Trophoblast cell (in vitro differentiated cells and primary cell): ENCODE results near the gene STING1.
"Not testable (repeated sequence)": the region's sequence is repeated elsewhere in the genome, so short reads cannot be mapped to it uniquely, and the experiment has no call there.

Experiments
- DNase-seq, 2 donors: peaks; one replicate each; pipeline ENCODE4 v3.0.0-alpha.2; 2016
- H2AFZ ChIP-seq: 2 replicates; pipeline ENCODE4 v1.6.1; 2013; ENCODE audit warnings: low read length, moderate library complexity, mild to moderate bottlenecking; ENCODE audit not compliant: insufficient read depth, poor library complexity
- H2AK5ac ChIP-seq: 2 replicates; pipeline ENCODE4 v1.6.1; 2013; ENCODE audit warnings: mild to moderate bottlenecking, low read length
- H2BK120ac ChIP-seq: 2 replicates; pipeline ENCODE4 v1.6.1; 2013; ENCODE audit warnings: low read length, mild to moderate bottlenecking, moderate library complexity; ENCODE audit not compliant: insufficient read depth, poor library complexity
- H2BK12ac ChIP-seq: 2 replicates; pipeline ENCODE4 v1.6.1; 2013; ENCODE audit warnings: mild to moderate bottlenecking, low read length, moderate library complexity
- H2BK5ac ChIP-seq: 2 replicates; pipeline ENCODE4 v1.6.1; 2013; ENCODE audit warnings: low read length, low read depth, moderate library complexity, mild to moderate bottlenecking; ENCODE audit not compliant: poor library complexity
- H3K14ac ChIP-seq: 2 replicates; pipeline ENCODE4 v1.6.1; 2013; ENCODE audit warnings: mild to moderate bottlenecking, low read length
- H3K18ac ChIP-seq: 2 replicates; pipeline ENCODE4 v1.6.1; 2013; ENCODE audit warnings: mild to moderate bottlenecking, low read length
- H3K23ac ChIP-seq: 2 replicates; pipeline ENCODE4 v1.6.1; 2013; ENCODE audit warnings: low read length
- H3K27ac ChIP-seq: 2 replicates; pipeline ENCODE4 v1.5.1; 2013; ENCODE audit warnings: low read depth, mild to moderate bottlenecking, inconsistent platforms, low read length, moderate library complexity
- H3K27me3 ChIP-seq: 2 replicates; pipeline ENCODE4 v1.6.1; 2013; ENCODE audit warnings: inconsistent platforms, mild to moderate bottlenecking, low read length, moderate library complexity; ENCODE audit not compliant: insufficient read depth
- H3K36me3 ChIP-seq, 2 experiments: 1 replicate in 1 of 2; 2 replicates in 1 of 2; pipeline ENCODE4 v1.6.1; 2013; ENCODE audit warnings: low read length in 2 of 2, mild to moderate bottlenecking in 2 of 2, moderate library complexity in 1 of 2; ENCODE audit not compliant: insufficient read depth in 2 of 2, control insufficient read depth in 1 of 2
- H3K4ac ChIP-seq: 2 replicates; pipeline ENCODE4 v1.6.1; 2013; ENCODE audit warnings: low read depth, mild to moderate bottlenecking, low read length, moderate library complexity
- H3K4me1 ChIP-seq, 2 experiments: 1 replicate in 1 of 2; 2 replicates in 1 of 2; pipeline ENCODE4 v1.6.1; 2013; ENCODE audit warnings: low read length in 2 of 2, mild to moderate bottlenecking in 2 of 2, moderate library complexity in 1 of 2; ENCODE audit not compliant: insufficient read depth in 2 of 2, control insufficient read depth in 1 of 2
- H3K4me2 ChIP-seq: 2 replicates; pipeline ENCODE4 v1.6.1; 2013; ENCODE audit warnings: inconsistent platforms, mild to moderate bottlenecking, low read length, moderate library complexity
- H3K4me3 ChIP-seq: 2 replicates; pipeline ENCODE4 v1.5.1; 2013; ENCODE audit warnings: mild to moderate bottlenecking, low read depth, low read length, inconsistent platforms
- H3K79me1 ChIP-seq: one replicate; pipeline ENCODE4 v1.6.1; 2013; ENCODE audit warnings: low read length
- H3K79me2 ChIP-seq: 2 replicates; pipeline ENCODE4 v1.6.1; 2013; ENCODE audit warnings: low read length, mild to moderate bottlenecking; ENCODE audit not compliant: control insufficient read depth, insufficient read depth, poor library complexity
- H3K9ac ChIP-seq: 2 replicates; pipeline ENCODE4 v1.6.1; 2013; ENCODE audit warnings: mild to moderate bottlenecking, low read length
- H3K9me3 ChIP-seq: 2 replicates; pipeline ENCODE4 v1.6.1; 2013; ENCODE audit warnings: low read depth, mild to moderate bottlenecking, control low read depth, inconsistent platforms, low read length; ENCODE audit not compliant: insufficient read depth
- H4K12ac ChIP-seq: 2 replicates; pipeline ENCODE4 v1.6.1; 2013; ENCODE audit warnings: low read depth, mild to moderate bottlenecking, low read length, moderate library complexity
- H4K8ac ChIP-seq: 2 replicates; pipeline ENCODE4 v1.6.1; 2013; ENCODE audit warnings: low read depth, mild to moderate bottlenecking, low read length, moderate library complexity
- H4K91ac ChIP-seq: one replicate; pipeline ENCODE4 v1.6.1; 2013; ENCODE audit warnings: low read depth, mild to moderate bottlenecking, low read length, moderate library complexity
- WGBS: extraction: QIAGEN DNeasy Blood & Tissue Kit; methylation state at CpG from one replicate; pipeline ENCODE4 v1.1.7; 2013; ENCODE audit warnings: missing lambda C conversion rate; ENCODE audit not compliant: insufficient read length, insufficient coverage; ENCODE audit errors: extremely low coverage; 5-methylcytosine and 5-hydroxymethylcytosine counted together

STING1 gene

DNA sequence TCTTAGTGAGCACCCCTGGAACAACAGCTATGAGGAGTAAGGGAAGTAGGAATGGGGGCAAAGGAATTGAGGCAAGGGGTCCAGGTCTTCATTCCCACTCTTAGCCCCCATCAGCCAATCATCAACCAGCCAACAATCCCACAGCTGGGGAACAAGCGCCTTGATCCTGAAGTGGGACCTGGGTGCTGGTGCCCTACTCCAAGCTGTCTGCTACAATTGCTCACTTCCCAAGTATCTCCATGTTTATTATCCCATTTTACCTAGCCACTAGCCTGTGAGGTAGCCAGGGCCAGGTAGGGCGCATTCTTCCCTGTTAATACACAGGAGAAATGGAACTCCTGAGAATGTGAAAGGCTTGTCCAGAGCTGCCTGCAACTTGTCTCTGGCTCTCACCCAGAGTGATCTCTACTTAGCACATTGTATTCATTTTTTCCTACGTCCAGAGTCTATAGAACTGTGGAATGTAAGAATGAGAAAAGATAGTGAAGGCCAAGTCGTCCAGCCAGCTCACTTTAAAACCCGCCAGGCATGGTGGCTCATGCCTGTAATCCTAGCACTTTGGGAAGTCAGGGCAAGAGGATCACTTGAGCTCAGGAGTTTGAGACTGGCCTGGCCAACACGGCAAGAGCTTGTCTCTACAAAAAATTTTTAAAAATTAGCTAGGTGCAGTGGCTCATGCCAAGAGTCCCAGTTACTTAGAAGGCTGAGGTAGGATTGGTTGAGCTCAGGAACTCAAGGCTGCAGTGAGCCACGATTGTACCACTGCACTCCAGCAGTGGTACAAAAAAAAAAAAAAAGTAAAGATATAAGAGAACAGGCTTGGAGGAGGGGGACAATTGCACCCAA lies 37.0 kb downstream of the STING1 start:
- H3K18ac ChIP-seq: no peak overlapping the region
- peak overlapping the region; percentile 74 for H2BK12ac ChIP-seq
- H4K12ac ChIP-seq: no peak overlapping the region
- peak overlapping the region; percentile 30 for H4K91ac ChIP-seq
- peaks cover 7 to 10% of the 10 kb centered on the region in 2 experiments for H3K4me1 ChIP-seq
- H3K27ac ChIP-seq: peak overlapping the region; percentile 80
- H4K8ac ChIP-seq: peak overlapping the region; percentile 4
- no peak overlapping the region for H3K9ac ChIP-seq
- no peak overlapping the region for H2AFZ ChIP-seq
- peak overlapping the region; percentile 25 for H2BK5ac ChIP-seq
- H3K14ac ChIP-seq: peak overlapping the region; percentile 38
- WGBS: no CpG with 5 or more reads among the region's 7 CpGs
- H3K4me2 ChIP-seq: no peak overlapping the region
- H3K4ac ChIP-seq: no peak overlapping the region
- H3K36me3 ChIP-seq: no peaks in the 10 kb centered on the region
- no peak overlapping the region for H3K4me3 ChIP-seq
- H2AK5ac ChIP-seq: no peak overlapping the region
- no peak overlapping the region for H2BK120ac ChIP-seq
- no peaks in the 10 kb centered on the region for H3K79me2 ChIP-seq
- DNase-seq: peak; percentile 89 to 91
- H3K23ac ChIP-seq: no peak overlapping the region
- no peaks in the 10 kb centered on the region for H3K27me3 ChIP-seq
- no peaks in the 10 kb centered on the region for H3K9me3 ChIP-seq
- peaks cover 5% of the 10 kb centered on the region for H3K79me1 ChIP-seq

DNA sequence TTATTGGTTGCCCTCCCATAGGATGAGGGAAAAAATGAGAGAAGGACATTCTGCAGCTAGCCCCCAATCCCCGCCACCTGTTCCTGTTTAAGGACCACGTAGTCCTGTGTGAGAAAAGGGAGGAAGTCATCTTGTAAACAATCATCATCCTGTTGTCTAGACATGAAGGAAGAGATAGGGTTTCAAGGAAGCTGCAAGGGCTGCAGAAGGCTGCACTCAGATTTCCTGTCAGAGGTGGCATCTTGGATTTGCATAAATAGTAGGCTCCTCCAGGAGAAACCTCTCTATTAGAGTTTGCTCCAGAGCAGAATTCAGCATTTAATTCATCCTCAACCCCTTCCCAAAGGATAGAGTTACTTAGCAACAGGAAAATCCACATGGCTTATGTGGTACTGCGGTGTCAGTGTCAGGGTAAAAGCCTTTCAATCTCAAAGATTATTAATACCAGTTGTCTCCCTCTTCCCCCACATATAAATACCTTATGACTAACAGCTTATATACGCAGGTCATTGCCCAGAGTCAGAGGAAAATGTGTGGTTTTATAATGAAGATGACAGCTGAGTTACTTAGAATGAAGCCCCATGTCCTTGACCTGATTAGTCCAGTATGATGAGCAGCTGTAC lies 38.6 kb downstream of the STING1 start:
- Histone ChIP-seq H4K91ac (no peak overlapping the region), H3K14ac (no peak overlapping the region), H3K79me2 (peaks cover 2% of the 10 kb centered on the region), H3K27ac (no peak overlapping the region), H3K9ac (no peak overlapping the region), H3K27me3 (no peaks in the 10 kb centered on the region), H2BK5ac (no peak overlapping the region), H4K8ac (no peak overlapping the region), H2BK12ac (no peak overlapping the region), H3K36me3 (no peaks in the 10 kb centered on the region), H3K79me1 (peaks cover 8% of the 10 kb centered on the region), H3K4ac (no peak overlapping the region), H2AFZ (no peak overlapping the region), H3K4me1 (peaks cover 9 to 13% of the 10 kb centered on the region in 2 experiments), H3K23ac (no peak overlapping the region), H3K4me3 (no peak overlapping the region), H3K18ac (no peak overlapping the region), H3K9me3 (no peaks in the 10 kb centered on the region), H2BK120ac (no peak overlapping the region), H3K4me2 (no peak overlapping the region), H2AK5ac (no peak overlapping the region), H4K12ac (no peak overlapping the region)
- peak in 1 of 2 donors; percentile 18 for DNase-seq
- no CpG with 5 or more reads among the region's 4 CpGs for WGBS

DNA sequence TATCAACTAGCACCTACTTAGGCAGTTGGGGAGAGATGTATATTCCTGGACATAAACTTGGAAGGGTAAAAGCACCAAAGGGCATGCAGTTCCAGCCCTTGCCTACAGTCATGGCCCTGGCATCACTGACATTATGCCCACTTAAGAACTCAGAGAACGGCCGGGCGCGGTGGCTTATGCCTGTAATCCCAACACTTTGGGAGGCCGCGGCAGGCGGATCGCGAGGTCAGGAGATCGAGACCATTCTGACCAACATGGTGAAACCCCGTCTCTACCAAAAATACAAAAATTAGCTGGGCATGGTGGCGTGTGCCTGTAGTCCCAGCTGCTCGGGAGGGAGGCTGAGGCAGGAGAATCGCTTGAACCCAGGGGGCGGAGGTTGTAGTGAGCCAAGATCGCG lies 42.1 kb downstream of the STING1 start:
- WGBS: no CpG with 5 or more reads among the region's 17 CpGs
- H3K18ac ChIP-seq, H4K12ac ChIP-seq, H3K4ac ChIP-seq, H2AFZ ChIP-seq, H3K27ac ChIP-seq, DNase-seq, H3K9ac ChIP-seq, H3K9me3 ChIP-seq, H2BK12ac ChIP-seq, H2AK5ac ChIP-seq, H3K23ac ChIP-seq, H3K14ac ChIP-seq, H3K79me1 ChIP-seq, H3K4me3 ChIP-seq, H2BK120ac ChIP-seq, H3K36me3 ChIP-seq, H3K27me3 ChIP-seq, H3K4me2 ChIP-seq, H4K91ac ChIP-seq, H3K79me2 ChIP-seq, H2BK5ac ChIP-seq, H4K8ac ChIP-seq: not testable (repeated sequence)
- H3K4me1 ChIP-seq: peaks cover 10 to 12% of the 10 kb centered on the region in 2 experiments

DNA sequence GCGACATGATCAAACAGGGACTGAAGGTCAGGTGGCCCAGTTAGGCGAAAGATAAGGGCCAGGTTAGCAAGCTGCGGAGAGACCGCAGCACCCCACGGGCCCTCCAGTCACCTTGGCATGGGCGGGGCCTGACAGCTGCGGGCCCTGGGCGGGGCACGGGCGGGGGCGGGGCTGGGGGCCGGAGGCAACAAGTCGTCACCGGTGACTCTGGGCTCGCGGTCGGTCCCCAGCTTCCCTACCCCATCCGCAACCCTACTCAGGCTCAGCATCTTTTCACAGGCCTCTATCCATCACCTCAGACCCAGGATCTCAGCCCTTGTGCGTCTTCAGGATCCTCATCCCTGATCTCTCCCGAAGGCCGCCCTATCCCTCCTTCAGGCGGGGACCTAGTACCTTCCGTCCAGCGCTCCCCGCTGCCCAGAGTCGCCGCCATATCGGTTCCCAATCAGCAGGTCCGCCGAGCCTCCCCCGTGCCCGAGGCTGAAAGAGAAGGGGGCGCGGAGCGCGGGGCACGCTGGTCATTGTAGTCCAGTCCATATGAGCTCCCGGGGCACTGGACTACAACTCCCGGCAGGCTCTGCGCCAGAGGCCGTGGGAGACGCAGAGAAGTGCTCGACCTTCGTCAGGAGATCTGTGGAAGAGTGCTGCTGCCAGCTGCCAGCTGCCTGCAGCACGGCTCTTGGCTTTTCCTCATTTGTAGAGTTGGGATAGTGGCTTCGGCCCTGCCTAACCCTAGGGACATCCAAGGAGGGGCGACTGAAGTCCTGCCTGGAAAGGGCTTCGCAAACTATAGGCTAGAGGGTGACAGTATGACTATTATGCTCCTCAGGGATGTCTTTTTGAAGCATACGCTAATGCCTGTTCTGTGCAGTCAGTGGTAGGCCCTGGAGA lies 43.3 kb downstream of the STING1 start, which contains the start of gene DNAJC18:
DNAJC18 (minus strand) TSS at position 513 of the 891 bp plus-strand sequence; CDS start at position 433, 80 bp downstream.
- H4K12ac ChIP-seq: peak within 1 kb of the TSS; percentile 100
- peak; percentile 80 to 87 for DNase-seq
- peaks cover 2% of the 10 kb centered on the region for H3K79me2 ChIP-seq
- H3K79me1 ChIP-seq: peaks cover 3% of the 10 kb centered on the region
- H3K4me3 ChIP-seq: peak within 1 kb of the TSS; percentile 81
- no peaks in the 10 kb centered on the region for H3K9me3 ChIP-seq
- peak within 1 kb of the TSS; percentile 65 for H2AK5ac ChIP-seq
- H3K36me3 ChIP-seq: peaks cover 0 to 1% of the 10 kb centered on the region in 2 experiments
- H4K8ac ChIP-seq: peak within 1 kb of the TSS; percentile 98
- no peak within 1 kb of the TSS for H3K23ac ChIP-seq
- peak within 1 kb of the TSS; percentile 91 for H2BK120ac ChIP-seq
- H4K91ac ChIP-seq: peak within 1 kb of the TSS; percentile 96
- peak within 1 kb of the TSS; percentile 82 for H3K27ac ChIP-seq
- no CpG with 5 or more reads among the region's 49 CpGs for WGBS
- peaks cover 6% of the 10 kb centered on the region in 2 experiments for H3K4me1 ChIP-seq
- H2AFZ ChIP-seq: peak within 1 kb of the TSS; percentile 99
- H3K14ac ChIP-seq: peak within 1 kb of the TSS; percentile 98
- peak within 1 kb of the TSS; percentile 89 for H3K18ac ChIP-seq
- peak within 1 kb of the TSS; percentile 84 for H3K9ac ChIP-seq
- H3K4me2 ChIP-seq: peak within 1 kb of the TSS; percentile 76
- H3K4ac ChIP-seq: peak within 1 kb of the TSS; percentile 87
- peak within 1 kb of the TSS; percentile 88 for H2BK5ac ChIP-seq
- H2BK12ac ChIP-seq: peak within 1 kb of the TSS; percentile 59
- no peaks in the 10 kb centered on the region for H3K27me3 ChIP-seq
